C4-2B (cell line): ENCODE data around the gene JAM2.

Source experiments
- ZFX ChIP-seq: fragments of 450-650 bp; IDR thresholded peaks from 2 replicates; pipeline ENCODE4 v1.6.1; 2017
- TF ChIP-seq, protein P1 (sequence below): fragments of 450-650 bp; conservative IDR thresholded peaks from 2 replicates; pipeline ENCODE4 v1.5.1; 2017; ENCODE audit warnings: mild to moderate bottlenecking

DNA sequence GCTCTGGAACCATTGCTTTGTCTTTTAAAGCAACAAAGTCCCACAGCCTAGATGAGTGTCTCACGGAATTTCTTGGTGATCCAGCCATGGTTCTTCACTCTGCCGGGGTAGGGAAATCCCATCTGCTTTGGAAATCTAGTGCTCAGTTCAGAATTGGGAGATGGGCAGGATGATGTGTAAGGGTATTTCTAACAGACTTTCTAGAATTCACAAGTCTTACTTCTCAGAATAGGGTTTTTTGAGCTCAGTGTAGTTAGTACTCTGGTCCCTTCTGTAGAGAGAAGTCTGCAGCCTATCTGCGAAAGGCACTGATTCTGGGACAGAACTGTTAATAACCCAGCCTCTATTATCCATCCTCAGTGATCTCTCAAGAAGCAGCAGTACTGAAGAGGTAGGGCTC is 121.0 kb downstream of the JAM2 start:
- TF ChIP-seq, protein P1, sequence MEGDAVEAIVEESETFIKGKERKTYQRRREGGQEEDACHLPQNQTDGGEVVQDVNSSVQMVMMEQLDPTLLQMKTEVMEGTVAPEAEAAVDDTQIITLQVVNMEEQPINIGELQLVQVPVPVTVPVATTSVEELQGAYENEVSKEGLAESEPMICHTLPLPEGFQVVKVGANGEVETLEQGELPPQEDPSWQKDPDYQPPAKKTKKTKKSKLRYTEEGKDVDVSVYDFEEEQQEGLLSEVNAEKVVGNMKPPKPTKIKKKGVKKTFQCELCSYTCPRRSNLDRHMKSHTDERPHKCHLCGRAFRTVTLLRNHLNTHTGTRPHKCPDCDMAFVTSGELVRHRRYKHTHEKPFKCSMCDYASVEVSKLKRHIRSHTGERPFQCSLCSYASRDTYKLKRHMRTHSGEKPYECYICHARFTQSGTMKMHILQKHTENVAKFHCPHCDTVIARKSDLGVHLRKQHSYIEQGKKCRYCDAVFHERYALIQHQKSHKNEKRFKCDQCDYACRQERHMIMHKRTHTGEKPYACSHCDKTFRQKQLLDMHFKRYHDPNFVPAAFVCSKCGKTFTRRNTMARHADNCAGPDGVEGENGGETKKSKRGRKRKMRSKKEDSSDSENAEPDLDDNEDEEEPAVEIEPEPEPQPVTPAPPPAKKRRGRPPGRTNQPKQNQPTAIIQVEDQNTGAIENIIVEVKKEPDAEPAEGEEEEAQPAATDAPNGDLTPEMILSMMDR: no peak
- TF ChIP-seq ZFX: no peak
